Lower leg skin (tissue), 4 donors: ENCODE results near the gene CAMK1G. TPM values are rescaled to one million over a fixed set of nuclear protein-coding genes. Genes with fewer than 3 reads are reported as not detected.

Source experiments
- DNase-seq, 2 donors: peaks; one replicate each; pipeline ENCODE4 v3.0.0-alpha.2; 2019; ENCODE audit warnings: low spot score in 2 of 2
- H3K4me3 ChIP-seq: fragments of 200-600 bp; sonication (generic); 2 replicates; pipeline ENCODE4 v1.5.1; 2017; ENCODE audit warnings: mild to moderate bottlenecking, low read depth; ENCODE audit not compliant: poor library complexity, severe bottlenecking
- CTCF ChIP-seq, 3 donors: fragments of 450-650 bp; IDR thresholded peaks; one replicate each; pipeline ENCODE4 v1.5.1; 2016; ENCODE audit warnings: antibody characterized with exemption in 3 of 3, mild to moderate bottlenecking in 3 of 3, moderate library complexity in 2 of 3
- POLR2A ChIP-seq, 2 donors: fragments of 450-650 bp; IDR thresholded peaks; one replicate each; pipeline ENCODE4 v1.6.1; 2016 to 2017; ENCODE audit warnings: antibody characterized with exemption in 2 of 2, mild to moderate bottlenecking in 1 of 2, moderate library complexity in 1 of 2
- WGBS, 2 donors: methylation state at CpG; one replicate each; pipeline ENCODE4 v1.1.5; 2018; 5-methylcytosine and 5-hydroxymethylcytosine counted together
- intact Hi-C: fragments of 100-400 bp; cut with DNase I; formaldehyde crosslinking; loops from one replicate; pipeline ENCODE4 v1.15.0; 2023; ENCODE audit warnings: low total_unique reads
- microRNA-seq, 2 donors: library from miRNA; unstranded; fragments of <30 nt; microRNA quantifications; one replicate each; pipeline ENCODE4, GENCODE V29; 2016; ENCODE audit warnings: borderline replicate concordance in 2 of 2, borderline number of aligned reads in 1 of 2
- total RNA-seq, 4 donors: library from RNA; depleted of rRNA; stranded (reverse); fragments of >200 nt; gene quantifications; one replicate each; pipeline ENCODE4 v1.1.0, GENCODE V29; 2016

The CAMK1G gene
- total RNA-seq, 4 donors from 2014 or later: 1.8 TPM; not detected in 3

DNA sequence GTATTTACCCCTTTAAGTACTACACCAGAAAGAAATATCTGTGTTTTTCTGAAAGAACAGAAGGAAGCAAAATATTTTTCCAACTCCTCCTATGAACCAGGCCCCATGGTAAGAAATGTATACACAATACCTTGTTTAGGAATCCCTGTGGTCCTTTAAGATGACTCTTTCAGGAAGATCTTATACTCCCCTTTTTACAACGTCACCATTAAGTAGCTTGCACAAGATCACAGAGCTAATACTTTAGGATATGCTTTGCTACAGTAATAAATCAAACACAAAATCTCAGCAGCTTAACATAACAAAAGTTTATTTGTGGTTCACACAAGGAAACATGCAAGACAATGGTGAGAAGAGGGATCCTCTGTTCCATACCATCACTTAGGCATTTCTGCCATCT, 77.6 kb downstream of the CAMK1G start:
- TF ChIP-seq CTCF (IDR thresholded peaks at IDR 0.05) (no peak), POLR2A (IDR thresholded peaks at IDR 0.05) (no peak)
- no peak overlapping the region for H3K4me3 ChIP-seq
- WGBS, 2 donors: 49 to 62% methylated on average over 1 of the region's 1 CpG
- no peak for DNase-seq
- intact Hi-C loops: no loop called here

DNA sequence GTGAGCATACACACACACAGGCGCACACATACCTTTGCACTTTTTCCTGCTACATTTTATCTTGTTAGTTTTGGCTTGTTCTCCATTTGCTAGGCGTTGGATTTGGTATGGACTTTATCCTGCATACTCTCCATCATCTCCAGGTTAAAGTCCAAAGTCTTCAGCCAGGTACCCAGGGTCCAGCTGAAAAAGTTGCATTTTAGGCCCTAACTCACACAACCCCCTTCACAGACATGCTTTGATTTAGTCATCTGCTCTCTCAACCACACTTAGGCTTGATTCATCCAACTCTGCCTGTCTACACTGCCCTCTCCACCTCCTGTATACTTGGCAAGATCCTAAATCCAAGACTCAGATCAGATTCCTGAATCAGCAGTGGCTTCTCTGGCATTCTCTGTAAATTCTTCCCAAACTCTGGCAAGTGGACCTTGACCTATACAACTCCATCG, 79.4 kb downstream of the CAMK1G start:
- WGBS, 2 donors: 93 to 95% methylated on average over 3 of the region's 3 CpGs
- no peak overlapping the region for H3K4me3 ChIP-seq
- no peak for DNase-seq
- no peak for TF ChIP-seq CTCF (IDR thresholded peaks at IDR 0.05)
- TF ChIP-seq POLR2A (IDR thresholded peaks at IDR 0.05): no peak
- intact Hi-C loops: no loop called here

Small RNA genes lying within 50 kb of the gene (microRNA-seq; reads per million reads assigned to microRNA genes)
- 0 reads per million in 2 donors for gene MIR4260

Other genes starting within 250 kb of the CAMK1G start
- gene LAMB3, start 68.7 kb downstream of the CAMK1G start, total RNA-seq: 100 to 1,000 TPM in 3 of 4 donors, 10 to 100 TPM in 1; 70.0 to 181 (median 123) TPM
- gene G0S2, start 91.7 kb downstream of the CAMK1G start, total RNA-seq: 10 to 100 TPM in 3 of 4 donors, 1 to 10 TPM in 1; 4.9 to 68.7 (median 30.5) TPM
- gene HSD11B1, start 121.1 kb downstream of the CAMK1G start, total RNA-seq: 100 to 1,000 TPM in 1 of 4 donors, 10 to 100 TPM in 3; 37.1 to 166 (median 55.9) TPM
- gene TRAF3IP3, start 172.3 kb downstream of the CAMK1G start, total RNA-seq: 1 to 10 TPM in 2 of 4 donors, under 1 TPM in 1, not detected in 1; 0.61 to 2.1 (median 1.1) TPM
- 1 to 10 TPM; 2.3 to 3.7 (median 2.8) TPM for gene C1orf74, start 200.8 kb downstream of the CAMK1G start, total RNA-seq
- gene IRF6, start 222.4 kb downstream of the CAMK1G start, total RNA-seq: 100 to 1,000 TPM; 166 to 198 (median 176) TPM
- gene UTP25, start 244.3 kb downstream of the CAMK1G start, total RNA-seq: 10 to 100 TPM in 3 of 4 donors, 1 to 10 TPM in 1; 9.9 to 12.9 (median 11.1) TPM